GM12872 (cell line): Measurements from ENCODE around the gene ZSCAN10.

Experiments
- TF ChIP-seq, protein P1 (sequence below): IDR thresholded peaks from 3 replicates; pipeline ENCODE4 v1.5.1; 2011; ENCODE audit warnings: low read depth, mild to moderate bottlenecking, low read length, moderate library complexity; ENCODE audit not compliant: insufficient read depth

Gene ZSCAN10

DNA sequence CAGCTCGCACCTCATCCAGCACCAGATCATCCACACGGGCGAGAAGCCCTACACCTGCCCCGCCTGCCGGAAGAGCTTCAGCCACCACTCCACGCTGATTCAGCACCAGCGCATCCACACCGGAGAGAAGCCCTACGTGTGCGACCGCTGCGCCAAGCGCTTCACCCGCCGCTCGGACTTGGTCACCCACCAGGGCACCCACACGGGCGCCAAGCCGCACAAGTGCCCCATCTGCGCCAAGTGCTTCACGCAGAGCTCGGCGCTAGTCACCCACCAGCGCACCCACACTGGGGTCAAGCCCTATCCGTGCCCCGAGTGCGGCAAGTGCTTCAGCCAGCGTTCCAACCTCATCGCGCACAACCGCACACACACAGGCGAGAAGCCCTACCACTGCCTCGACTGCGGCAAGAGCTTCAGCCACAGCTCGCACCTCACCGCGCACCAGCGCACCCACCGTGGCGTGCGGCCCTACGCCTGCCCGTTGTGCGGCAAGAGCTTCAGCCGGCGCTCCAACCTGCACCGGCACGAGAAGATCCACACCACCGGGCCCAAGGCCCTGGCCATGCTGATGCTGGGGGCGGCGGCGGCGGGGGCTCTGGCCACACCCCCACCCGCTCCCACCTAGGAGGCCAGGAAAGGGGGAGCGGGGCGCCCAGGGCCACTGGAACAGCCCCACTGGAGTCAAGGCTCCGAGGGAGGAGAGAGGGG lies 20.8 kb upstream of the ZSCAN10 start:
- TF ChIP-seq, protein P1, sequence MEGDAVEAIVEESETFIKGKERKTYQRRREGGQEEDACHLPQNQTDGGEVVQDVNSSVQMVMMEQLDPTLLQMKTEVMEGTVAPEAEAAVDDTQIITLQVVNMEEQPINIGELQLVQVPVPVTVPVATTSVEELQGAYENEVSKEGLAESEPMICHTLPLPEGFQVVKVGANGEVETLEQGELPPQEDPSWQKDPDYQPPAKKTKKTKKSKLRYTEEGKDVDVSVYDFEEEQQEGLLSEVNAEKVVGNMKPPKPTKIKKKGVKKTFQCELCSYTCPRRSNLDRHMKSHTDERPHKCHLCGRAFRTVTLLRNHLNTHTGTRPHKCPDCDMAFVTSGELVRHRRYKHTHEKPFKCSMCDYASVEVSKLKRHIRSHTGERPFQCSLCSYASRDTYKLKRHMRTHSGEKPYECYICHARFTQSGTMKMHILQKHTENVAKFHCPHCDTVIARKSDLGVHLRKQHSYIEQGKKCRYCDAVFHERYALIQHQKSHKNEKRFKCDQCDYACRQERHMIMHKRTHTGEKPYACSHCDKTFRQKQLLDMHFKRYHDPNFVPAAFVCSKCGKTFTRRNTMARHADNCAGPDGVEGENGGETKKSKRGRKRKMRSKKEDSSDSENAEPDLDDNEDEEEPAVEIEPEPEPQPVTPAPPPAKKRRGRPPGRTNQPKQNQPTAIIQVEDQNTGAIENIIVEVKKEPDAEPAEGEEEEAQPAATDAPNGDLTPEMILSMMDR, result no peak

DNA sequence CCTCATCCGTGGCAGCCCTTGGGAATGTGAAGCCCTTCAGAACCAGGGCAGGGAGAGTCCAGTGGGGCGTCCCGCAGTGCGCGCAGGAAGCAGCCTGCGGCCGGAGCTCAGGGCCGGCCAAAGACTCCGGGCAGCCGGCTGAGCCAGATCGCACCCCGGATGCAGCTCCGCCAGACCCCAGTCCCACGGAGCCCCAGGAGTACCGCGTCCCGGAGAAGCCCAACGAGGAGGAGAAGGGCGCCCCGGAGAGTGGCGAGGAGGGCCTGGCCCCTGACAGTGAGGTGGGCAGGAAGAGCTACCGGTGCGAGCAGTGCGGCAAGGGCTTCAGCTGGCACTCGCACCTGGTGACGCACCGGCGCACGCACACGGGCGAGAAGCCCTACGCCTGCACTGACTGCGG lies 20.2 kb upstream of the ZSCAN10 start:
- TF ChIP-seq, protein P1, result no peak

DNA sequence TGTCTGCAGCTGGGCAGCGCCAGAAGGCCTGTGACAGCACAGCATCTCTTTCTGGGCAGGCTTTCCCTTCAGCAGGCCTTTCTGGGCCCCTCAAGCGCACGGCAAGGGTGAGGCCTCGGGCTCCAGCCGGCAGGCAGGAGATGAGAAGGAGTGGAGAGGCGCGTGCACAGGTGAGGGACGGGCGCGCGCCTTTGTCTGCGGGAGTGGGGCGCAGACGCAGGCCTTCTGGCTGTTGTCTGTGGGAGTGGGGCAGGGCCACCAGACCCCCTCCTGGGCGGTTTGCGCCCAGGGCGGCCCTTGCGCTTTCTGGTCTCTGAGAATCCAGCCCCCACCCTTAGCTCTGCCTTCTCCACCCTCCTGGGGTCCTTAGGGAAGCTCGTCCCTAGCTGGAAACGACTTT lies 19.8 kb upstream of the ZSCAN10 start:
- TF ChIP-seq, protein P1, result no peak

DNA sequence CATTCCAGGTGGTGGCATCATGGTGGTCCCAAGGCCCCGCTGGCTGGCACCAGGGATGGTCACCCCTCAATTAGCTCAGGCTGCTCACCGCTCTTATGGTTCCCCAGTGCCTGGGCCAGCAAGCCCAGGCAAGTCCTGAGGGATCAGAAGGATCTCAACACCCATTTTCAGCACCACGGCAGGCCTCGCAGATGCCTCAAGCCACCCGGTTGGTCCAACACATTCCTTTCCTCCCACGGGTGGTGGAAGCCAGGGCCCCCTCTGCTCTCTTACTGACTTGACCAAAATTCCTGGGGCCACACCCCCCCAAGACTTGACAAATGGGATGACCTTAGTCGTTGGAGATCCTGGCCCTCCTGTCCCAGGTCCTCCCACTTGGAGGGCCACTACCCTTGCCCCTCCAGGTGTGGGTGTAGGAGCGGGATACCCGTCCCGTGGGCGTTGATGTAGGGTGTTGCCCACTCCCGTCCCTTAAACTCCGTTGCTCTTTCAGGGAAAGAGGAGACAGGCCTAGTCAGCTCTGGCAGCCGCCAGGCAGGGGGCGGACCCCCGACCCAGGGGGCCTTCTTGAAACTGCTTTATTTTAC lies 19.2 kb upstream of the ZSCAN10 start:
- TF ChIP-seq, protein P1, result no peak

DNA sequence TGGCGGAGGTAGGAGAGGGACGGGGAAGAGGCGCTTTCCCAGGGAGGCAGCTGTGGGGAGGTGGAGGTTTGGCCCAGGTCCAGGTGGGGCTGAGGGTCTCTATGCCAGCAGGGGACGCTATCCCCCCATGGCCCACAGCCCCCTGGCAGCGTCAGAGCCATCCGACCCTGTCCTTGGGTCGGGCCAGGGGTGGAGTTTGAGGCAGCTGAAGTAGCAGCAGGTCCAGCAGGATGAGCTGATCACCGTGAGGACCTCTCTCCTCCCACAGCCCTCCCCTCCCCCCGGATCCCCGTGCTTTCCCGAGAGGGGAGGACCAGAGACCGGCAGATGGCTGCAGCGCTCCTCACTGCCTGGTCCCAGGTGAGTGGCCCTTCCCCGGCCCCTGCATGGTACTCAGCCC lies 16.5 kb upstream of the ZSCAN10 start:
- TF ChIP-seq, protein P1, result peak; percentile 38; the same call in 1 of the 3 replicates

DNA sequence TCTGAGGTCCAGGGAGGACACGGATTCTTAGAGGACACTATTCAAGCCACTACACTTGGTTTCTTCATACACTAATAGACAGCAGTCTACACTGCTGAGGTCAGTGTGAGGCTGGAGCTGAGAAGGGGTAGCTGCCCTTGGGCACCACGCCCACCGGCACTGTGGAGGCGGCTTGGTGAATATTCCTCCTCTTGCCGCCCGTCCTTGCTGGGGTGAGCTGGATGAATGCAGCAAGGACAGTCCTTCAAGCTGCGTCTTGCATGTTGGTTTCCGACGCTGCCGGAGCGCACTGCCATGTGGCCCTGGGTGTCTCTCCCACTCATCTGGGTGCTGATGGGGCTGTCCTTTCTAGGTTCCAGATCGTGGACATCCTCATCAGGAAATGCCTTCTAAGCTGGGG lies 15.9 kb upstream of the ZSCAN10 start:
- TF ChIP-seq, protein P1, result no peak

DNA sequence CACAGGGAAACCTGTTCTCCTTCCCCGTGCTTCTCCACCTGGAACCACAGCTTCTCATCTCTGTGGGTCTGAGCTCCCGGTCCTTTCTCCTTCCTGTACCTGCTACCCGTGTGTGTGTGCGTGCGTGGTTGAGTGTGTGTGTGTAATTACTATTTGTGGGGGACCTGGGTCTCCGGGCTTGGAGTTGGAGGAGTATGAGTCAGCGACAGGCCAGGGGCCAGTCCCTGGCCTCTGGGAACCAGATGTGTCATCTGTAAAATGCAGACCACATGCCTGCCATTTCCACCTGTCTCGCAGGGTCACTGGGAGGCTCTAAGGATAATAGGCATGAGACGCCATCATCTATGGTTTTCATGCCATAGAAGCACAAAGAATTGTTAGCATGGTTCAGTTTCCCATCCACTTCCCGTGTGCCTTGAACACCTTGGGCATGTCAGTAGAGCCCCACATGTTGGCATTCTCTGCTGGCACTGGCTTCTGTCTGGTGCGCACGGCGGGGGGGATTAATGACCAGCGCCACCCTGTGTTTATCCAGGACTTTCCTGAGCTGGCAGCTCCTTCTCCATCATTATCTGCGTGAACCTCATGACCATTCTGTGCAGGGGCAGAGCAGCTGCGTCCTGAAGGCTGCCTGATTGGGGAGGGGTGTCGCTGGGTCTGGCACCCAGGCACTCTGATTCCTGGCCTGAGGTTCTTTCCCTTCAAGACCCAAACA lies 14.8 kb upstream of the ZSCAN10 start:
- TF ChIP-seq, protein P1, result no peak
